ENCODE results near the gene FRAS1.

FRAS1 gene

DNA sequence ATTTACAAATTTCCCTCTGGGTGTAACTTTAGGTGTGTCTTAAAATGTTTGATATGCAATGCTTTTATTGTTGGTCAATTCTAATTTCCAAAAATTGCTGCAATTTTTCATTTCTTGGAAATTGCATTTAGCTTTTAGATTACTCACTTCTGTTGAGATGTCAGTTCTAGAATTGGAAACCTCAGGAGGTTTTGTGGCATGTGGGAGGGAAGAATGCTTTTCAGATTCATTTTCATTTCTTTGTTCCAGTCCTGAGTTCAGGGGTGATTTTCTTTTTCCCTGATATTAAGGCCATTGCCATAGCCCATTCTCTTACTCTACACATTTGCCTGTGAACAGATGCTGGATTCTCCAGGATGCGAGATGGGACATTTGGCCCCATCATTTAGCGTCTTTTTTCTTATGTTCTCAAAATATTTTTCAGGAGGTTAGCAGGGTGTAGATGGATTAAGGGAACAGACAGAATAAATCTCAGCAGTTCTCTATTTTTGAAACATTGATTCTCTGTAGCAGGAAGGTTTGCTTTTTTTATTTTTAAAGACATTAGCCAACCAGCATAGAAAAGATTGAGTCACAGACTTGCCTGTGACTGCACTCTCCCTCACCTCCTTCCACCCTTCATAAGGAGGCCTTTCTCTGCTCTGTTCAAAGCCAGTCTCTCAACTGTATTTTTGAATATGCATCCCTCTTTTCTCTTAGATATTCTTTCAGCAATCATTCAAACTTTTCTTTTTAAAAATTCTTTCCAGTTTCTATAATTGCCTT lies 256.0 kb downstream of the FRAS1 start:
- DNase-seq (ENCODE audit: low read depth): no peak

DNA sequence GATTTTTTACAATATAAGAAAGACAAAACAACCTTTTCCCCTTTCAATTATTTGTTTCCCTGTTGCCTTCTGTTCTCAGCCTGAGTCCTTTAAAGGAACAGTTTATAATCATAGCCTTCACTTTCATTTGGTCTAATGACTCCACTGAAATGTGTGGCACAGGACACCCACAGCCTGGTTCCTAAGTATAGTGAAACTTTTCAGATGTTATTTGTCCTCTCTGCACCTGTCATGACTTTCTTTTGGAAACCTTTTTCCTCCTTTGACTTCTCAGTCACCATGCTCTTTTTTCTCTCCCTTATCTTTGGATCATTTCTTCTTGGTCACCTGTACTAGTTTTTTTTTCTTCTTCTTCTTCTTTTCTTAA lies 256.6 kb downstream of the FRAS1 start:
- TF ChIP-seq, protein P1, sequence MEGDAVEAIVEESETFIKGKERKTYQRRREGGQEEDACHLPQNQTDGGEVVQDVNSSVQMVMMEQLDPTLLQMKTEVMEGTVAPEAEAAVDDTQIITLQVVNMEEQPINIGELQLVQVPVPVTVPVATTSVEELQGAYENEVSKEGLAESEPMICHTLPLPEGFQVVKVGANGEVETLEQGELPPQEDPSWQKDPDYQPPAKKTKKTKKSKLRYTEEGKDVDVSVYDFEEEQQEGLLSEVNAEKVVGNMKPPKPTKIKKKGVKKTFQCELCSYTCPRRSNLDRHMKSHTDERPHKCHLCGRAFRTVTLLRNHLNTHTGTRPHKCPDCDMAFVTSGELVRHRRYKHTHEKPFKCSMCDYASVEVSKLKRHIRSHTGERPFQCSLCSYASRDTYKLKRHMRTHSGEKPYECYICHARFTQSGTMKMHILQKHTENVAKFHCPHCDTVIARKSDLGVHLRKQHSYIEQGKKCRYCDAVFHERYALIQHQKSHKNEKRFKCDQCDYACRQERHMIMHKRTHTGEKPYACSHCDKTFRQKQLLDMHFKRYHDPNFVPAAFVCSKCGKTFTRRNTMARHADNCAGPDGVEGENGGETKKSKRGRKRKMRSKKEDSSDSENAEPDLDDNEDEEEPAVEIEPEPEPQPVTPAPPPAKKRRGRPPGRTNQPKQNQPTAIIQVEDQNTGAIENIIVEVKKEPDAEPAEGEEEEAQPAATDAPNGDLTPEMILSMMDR (IDR thresholded peaks at IDR 0.05; ENCODE audit: low read depth, low read length, missing control alignments): no peak
- no peak for DNase-seq (ENCODE audit: low read depth)

More for the DNA sequence above, 256.0 kb downstream of the FRAS1 start:
- TF ChIP-seq, protein P1 (IDR thresholded peaks at IDR 0.05; ENCODE audit: low read depth, low read length, missing control alignments): no peak
- H3K4me3 ChIP-seq (ENCODE audit: low read depth, low read length): no peak overlapping the region

DNA sequence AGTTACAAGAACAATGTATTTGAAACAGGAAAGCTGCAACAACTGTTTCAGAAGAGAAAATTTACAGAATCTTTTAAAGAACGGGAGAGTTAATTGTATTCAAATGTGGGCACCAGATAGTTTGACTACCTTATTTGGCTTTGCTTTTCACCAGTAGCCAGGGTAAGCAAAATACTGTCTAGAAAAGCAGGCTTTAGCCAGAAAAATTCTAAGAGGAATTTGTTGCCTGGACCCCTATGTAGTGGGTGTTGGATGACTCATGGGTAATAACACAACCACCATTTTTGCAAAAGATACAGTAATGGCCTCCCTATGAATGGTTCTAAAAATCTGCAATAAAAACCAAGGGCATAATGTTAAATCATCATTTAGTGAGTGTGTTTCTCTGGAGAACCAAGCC lies 261.0 kb downstream of the FRAS1 start:
- no peak for DNase-seq (ENCODE audit: low read depth)
- TF ChIP-seq, protein P1 (IDR thresholded peaks at IDR 0.05; ENCODE audit: low read depth, low read length, missing control alignments): no peak

More for the DNA sequence above, 256.6 kb downstream of the FRAS1 start:
- H3K4me3 ChIP-seq (ENCODE audit: low read depth, low read length): no peak overlapping the region

DNA sequence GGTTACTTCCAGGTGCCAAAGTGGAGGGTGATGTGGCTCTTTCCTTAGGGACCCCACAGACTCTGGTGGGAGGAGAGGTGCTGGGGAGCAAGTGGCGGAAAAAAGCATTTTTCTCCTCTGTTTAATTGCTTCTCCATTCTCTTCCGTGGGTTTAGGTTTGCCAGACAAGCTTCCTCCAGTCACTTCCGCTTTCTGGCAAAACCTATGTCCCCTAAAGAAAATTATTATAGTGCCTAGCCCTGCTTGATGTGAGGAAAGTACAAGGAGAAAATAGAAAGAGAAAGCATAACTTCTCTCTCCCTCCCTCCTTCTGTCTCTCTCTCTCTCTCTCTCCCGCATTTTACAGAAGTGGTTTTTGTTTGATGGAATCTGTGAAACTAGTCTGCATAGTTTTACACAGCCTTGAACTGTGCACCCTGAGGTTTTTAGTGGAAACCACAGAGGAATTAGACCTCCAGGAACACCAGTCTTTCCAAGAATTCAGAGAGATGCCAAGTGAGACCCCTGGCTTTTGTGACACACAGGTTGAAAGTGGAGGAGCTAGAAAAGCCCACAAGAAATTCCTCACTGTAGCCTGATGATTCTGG lies 263.3 kb downstream of the FRAS1 start:
- TF ChIP-seq, protein P1 (IDR thresholded peaks at IDR 0.05; ENCODE audit: low read depth, low read length, missing control alignments): no peak
- DNase-seq (ENCODE audit: low read depth): no peak
- no peak overlapping the region for H3K4me3 ChIP-seq (ENCODE audit: low read depth, low read length)

More for the DNA sequence above, 261.0 kb downstream of the FRAS1 start:
- no peak overlapping the region for H3K4me3 ChIP-seq (ENCODE audit: low read depth, low read length)

DNA sequence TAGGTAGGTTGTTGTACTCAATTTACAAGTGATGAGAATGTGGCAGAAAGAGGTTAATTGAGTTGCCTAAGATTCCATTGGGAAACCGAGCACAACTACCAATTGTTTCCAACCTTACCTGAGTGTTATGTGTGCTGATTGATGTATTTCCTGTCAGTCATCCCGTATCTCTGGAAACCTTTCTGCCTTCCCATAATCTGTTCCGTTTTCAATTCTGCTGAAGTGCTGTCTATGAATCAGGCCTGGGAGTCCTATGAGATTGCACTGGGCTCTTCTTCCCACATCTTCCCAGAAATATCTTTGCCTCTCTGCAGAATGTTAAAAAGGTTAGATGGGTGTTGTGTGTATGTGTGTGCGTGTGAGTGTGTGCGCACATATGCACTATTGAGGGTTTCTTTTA lies 264.9 kb downstream of the FRAS1 start:
- DNase-seq (ENCODE audit: low read depth): no peak
- H3K4me3 ChIP-seq (ENCODE audit: low read depth, low read length): no peak overlapping the region
- TF ChIP-seq, protein P1 (IDR thresholded peaks at IDR 0.05; ENCODE audit: low read depth, low read length, missing control alignments): no peak

DNA sequence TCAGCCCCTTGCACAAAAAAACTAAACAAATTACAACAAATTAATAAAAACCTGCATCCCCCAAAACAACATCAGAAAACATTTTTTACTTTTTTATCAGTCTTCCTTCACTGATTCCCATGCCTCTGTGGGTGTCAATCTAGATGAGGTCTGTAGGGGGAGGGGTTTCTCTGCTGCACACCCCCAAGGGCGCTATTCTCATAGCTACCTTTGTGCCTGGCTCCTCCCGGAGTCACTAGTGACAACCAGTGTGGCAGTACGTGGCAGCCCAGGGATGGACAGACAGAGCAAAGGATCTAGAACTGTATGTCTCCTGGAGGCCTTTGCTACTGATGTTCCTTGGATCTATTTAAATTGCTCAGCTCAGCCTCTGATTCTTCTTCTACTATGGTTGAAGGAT lies 266.3 kb downstream of the FRAS1 start:
- H3K4me3 ChIP-seq (ENCODE audit: low read depth, low read length): no peak overlapping the region
- TF ChIP-seq, protein P1 (IDR thresholded peaks at IDR 0.05; ENCODE audit: low read depth, low read length, missing control alignments): no peak
- no peak for DNase-seq (ENCODE audit: low read depth)
